ENCODE results near the gene MGAT5. TPM values are rescaled to one million over a fixed set of nuclear protein-coding genes. Genes with fewer than 3 reads are reported as not detected.

MGAT5 gene
- total RNA-seq, 1 donor from 2014 or later: 70.3 TPM

- DNase-seq: no peak
These were observed 22.4 kb upstream of the MGAT5 start for GRCh38 chr2:134231301-134231964.

- DNase-seq: no peak
These were observed 21.9 kb upstream of the MGAT5 start for GRCh38 chr2:134231965-134232340.

GRCh38 chr2:134232461-134232860, 21.4 kb upstream of the MGAT5 start:
- no peak for DNase-seq

DNA sequence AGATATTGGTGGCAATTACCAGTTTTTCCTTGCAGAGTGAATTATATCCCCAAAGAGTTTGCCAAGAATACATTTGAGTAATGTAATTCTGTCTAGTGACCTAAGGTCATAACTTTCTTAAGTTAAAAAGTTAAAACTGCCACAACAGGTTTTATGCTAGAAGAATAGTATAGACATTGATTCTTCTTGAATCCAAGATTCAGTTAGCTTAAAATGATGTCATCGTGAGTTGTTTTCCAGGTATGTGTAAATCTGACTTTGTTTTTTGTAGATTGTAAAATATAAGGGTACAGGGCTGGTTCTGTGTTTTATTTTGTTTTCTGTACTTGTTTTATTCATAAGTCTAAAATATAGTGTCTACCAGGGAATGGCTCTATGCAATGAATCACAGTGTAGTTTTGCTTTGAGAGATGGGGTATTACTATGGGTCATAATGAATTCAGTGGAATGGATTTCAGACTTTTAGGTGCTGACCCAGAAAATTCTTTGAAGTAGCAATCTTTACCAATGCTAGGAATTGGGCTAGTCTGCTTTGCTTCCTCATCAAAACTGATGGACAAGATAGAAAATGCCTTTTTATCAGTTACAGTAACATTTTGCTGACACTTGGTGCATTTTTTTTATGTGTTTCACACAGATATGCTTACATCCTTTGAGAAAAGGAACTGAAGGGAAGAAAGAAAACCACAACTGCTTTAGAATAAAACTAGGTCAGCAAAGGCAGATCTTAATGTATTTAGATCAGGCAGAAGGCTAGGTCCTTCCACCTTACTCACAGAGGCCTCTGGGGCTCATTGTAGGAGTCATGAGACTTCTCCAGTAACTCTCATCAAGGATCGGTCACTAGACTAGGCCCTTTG, 20.8 kb upstream of the MGAT5 start:
- DNase-seq: no peak

GRCh38 chr2:134233728-134234136, 20.1 kb upstream of the MGAT5 start:
- no peak for DNase-seq

DNA sequence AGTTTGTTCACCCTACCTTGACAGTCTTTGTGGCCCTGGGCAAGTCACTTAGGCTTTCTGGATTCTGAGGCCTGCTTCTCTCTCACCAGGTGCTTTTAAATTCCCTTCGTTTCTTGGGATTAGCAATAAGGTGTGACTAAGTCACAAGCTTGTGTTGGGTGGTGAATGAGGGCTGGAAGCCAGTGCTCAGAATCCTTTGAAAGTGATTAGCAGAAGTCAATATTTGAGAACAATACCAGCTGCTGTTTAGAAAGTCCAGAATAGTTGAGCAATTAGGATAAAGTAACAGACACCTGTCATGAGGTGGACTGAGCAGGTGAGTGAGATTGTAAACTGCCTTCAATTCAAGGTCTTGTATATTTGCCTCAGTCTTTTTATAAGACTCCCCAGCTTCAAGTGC, 19.3 kb upstream of the MGAT5 start:
- no peak for DNase-seq

DNA sequence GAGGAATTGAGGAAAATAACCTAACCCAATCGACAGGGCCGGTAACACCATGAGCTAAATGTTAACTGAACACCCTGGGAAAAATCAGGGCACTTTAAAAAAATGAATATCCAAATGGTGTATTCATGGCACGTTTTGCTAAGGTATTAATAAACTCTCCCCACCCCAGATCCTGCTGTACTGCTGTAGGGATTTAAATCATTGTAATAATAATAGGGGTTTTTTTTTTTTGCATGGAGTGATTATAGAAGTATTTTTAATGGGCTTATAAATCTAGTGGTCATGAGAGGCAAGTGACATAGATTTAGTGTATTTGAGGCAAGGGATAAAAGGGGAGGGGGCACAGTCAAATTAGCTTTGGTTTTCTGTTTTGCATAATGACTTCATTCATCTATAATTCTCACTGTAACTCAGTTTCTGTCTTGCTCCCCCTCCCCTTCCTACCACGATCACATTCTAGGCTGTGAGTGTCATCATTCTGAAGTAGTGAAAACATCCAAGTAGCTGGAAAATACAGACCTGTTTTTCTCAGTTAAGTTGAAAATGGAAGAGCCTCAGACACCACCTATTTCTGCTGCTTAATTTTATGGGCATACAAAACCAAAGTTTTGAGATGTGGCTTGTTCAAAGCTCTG, 18.2 kb upstream of the MGAT5 start:
- no peak for DNase-seq

DNA sequence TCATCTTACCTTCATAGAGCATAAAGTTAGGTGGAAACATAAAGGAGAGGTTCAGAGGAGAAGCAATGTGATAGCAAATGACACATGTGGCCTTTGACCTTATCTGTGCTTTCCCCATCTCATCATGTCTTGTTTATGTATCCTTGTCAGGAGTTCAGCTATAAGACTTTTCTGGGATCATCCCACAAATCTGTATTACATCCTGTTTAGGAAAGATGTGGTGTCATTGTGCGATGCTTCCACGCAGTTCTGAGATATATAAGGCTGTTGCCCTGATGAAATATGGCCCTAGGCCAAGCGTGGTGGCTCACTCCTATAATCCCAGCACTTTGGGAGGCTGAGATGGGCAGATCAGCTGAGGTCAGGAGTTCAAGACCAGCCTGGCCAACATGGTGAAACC, 15.5 kb upstream of the MGAT5 start:
- no peak for DNase-seq

DNA sequence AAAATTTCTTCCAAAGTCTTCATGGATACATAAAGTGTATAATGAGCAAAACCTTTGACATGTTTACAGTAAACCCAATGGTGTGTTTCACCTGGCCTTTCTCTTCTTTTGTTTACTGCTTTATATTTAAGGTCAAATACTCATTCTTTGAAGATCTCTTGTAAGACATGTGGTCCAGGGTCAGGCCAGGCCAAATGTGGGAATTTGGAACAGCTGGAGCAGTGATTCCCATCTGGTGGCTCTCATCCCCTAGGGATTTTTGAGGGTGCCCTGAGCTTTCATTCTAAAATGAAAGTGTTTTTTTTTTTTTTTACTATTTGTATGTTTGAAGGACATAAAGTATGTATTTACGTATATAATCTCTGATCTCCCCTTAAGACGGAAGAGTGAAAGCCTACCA, 13.8 kb upstream of the MGAT5 start:
- no peak for DNase-seq

GRCh38 chr2:134241911-134242310, 12.0 kb upstream of the MGAT5 start:
- DNase-seq: no peak

DNA sequence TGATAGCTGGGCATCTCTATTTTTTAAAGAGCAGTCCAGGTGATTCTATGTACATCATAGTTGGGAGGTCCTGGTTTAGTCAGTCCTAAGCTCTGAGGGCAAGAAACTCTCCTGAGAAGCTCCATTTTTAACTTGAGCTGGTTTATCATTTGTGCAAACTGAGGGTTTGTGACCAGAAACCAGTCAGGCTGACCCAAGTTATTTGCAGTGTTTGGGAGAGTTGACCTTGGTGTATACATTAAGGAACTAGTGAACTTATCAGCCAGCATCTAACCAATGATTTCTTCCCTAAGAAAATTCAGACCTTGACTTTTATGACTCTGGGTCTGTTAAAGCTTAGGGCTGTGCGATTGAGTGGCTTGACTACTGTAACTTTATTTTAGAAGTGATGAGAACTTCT, 10.6 kb upstream of the MGAT5 start:
- no peak for DNase-seq

DNA sequence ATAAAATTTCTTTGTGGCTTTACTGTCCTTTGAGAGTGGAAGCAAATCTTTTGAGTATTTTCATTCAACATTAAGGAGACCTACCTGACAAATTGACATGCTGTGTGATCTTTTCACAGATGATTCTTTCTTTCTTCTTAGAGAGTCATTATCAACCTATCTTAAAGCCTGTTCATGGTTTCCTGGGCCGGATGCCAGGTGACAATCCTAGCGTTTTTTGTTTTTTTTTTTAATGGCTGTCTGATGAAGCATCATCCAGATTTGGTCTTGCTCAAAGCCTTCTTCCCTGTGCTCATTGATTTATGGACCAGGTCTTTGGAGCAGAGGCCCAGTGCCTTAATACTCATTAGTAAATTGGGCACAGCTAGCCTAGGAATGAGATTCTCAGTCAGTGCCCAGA, 9.8 kb upstream of the MGAT5 start:
- DNase-seq: no peak

DNA sequence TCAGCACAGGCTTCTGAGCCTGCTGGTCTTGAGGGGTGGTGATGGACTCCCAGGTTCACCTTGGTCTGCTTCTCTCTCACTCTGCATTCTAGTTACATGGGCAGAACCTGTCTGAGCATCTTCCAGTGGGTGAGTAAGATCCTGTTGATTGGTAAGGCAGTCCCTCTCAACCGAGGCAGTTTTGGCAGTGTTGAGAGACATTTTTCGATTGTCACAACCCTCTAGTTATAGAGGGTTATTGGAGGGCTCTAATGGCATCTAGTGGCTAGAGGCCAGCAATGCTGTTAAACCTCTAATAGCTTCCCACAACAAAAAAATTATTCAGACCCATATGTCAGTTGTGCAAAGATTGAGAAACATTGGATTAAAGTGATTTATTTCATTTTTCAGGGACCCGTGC, 9.3 kb upstream of the MGAT5 start:
- no peak for DNase-seq

GRCh38 chr2:134245340-134245984, 8.4 kb upstream of the MGAT5 start:
- DNase-seq: peak; percentile 54

DNA sequence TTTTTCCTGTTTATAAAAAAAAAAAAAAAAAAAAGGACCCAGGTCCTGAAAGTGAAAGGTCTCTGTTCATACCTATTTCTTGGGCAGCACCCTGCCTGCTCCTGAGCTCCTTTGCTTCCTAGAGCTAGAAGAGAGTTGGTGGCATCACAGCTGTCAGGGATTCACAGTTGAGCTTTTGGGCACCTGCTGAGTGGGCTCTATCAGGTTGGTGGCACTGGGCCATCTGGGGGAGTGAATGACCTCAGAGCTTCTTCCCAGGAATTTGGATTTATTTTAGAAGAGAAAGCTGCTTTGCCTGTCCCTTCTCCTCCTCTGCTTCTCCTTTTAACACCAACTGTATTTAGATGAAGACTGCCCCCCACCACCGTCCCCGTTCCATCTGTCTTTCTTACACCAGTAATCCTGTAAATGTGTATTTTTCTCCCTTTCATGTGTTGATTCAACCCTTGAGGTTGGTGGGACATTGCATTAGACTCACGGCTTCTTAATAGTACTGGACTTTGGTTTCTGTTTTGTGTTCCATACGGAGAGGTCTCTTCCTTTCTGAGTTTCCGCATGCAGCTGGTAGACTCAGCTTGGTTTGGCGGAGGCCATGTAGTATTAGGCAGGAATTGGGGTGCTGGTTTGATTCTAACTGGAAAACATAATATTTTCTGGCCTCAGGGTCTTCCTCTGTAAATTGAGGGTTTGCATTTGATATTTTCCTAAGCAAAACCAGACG, 7.6 kb upstream of the MGAT5 start:
- no peak for DNase-seq

DNA sequence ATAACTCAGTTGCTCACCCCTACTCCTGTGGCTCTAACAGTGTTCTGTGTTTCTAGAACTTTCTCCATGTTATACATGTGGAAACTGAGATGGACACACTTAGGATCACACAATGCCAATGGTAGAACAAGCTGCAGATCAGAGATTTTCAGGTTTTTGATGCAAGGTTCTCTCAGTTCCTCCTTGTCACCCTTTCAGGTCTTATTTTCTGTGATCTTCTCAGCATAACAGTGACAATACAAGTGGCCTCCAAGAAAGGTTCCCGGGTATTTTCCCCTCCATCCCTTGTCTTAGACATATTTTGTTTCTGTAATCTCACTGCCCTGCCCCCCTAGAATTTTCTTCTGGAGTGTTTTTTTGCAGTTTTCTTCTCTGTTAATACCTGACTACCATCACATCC, 6.2 kb upstream of the MGAT5 start:
- DNase-seq: no peak

DNA sequence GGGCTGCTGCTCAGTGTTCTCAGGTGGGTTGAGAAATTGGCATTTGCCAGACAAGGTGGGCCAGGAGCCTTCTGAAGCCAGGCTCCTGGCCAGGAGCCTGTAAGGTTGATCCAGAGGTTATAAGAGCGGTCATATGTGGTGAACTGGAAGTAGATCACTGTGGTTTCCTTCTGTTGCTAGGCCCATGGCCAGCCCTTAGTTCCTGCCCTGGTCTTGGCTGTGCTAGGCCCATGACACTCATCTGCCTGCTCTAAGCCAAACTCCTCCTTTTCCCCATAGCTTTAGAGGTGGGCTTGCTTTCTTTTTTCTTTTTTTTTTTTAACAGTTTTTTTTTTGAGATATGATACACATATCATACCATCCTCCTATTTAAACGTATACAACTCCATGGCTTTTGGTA, 5.0 kb upstream of the MGAT5 start:
- DNase-seq: no peak

DNA sequence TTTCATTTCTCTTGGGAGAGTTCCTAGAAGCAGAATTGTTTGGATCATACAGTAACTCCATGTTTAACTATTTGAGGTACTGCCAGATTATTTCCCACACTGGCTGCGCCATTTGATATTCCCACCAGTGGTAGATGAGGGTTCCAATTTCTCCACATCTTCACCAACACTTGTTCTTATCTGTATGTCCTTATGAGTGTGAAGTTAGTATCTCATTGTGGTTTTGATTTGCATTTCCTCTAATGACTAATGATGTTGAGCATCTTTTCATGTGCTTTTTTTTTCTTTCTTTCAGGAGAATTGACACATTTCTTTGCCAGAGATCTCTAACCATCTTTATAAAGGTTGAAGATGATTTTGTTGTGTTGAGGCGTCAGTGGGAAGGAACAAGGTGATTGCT, 4.1 kb upstream of the MGAT5 start:
- no peak for DNase-seq

DNA sequence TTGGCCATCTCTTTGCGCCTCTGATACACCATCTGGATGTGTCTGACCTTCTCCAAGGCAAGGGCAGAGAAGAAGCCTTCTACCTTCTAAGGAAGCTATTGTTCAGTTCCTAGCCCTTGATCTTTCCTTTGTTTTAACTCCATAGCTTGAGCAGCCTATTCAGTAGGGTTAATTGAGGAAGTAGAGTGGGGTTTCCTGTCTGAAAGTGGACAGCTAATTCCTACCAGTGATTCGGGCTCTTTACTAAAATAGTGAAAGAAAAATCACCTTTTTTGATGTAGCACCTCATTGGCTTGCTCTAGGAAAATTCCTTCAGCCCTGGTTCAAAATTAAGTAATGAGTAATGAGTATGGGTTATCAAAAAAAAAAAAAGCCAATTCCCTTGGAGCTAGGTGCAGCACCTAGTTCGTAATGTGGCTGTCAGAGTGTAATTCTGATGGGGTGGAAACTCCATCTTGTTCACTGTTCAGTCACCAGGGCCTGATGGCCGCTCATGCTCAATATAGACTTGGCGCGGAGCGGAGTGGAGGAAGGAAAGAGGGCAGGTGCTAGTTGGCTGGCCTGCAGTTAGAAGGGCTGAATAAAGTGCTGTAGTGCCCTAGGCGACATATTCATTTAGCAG, 2.9 kb upstream of the MGAT5 start:
- no peak for DNase-seq

DNA sequence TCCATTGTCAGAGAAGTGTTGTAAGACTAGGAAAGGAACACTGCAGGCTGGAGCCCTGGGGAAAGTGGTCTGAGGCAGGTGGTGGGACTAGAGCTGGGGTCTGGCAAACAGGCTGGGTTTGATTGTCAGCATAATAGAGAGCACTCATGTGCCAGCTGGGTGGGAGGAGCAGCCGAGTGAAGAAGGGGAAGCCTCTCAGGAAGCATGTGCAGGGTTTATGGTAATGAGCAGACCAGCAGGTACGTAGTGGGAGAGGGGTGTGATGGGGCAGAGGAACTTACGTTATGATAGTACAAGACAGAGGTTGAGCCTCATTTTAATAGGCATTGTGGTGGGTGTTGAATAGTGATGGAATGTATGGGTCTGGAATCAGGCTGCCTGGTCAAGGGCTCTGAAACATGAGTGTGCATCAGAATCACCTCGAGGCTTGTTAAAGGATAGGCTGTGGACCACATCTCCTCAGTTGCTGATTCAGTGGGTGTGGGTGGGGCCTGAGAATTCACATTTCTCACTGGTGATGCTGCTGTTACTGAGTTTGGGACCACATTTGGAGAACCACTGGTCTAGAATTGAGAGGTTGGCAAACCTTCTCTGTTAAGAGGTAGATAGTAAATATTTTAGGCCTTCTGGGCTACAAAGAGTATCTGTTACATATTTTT, 1.7 kb upstream of the MGAT5 start:
- no peak for DNase-seq

DNA sequence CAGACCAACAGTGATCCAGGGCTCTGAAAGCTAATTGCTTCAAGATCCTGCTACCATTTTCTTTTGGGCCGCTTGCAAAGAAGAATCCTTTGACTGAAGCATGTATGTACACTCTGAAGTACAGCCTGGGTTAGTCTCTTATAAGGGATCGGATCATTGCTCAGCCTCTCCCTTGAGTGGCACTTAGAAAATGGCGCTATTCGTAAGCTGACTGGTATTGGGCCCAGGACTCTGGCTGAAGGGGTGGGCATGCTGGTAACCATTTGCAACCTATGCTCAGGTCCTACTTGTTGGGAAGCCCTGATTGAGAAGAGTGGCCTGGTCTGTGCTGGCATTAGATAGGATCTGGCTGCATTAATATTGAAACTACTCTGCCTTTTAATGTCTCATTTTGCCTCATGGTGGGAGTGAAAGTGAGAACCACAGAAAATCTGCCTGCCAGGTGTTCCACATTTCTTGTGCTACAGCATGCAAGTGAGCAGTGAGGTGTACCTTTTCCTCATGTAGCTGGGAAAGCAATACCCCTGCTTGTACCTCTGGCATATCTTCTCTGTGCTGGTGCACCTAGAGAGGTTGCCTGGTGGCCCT, 661 bp upstream of the MGAT5 start:
- no peak for DNase-seq
